Measurements from ENCODE around the gene TRAF3IP1.

Gene TRAF3IP1

GRCh38 chr2:238423561-238424312 is 103.4 kb downstream of the TRAF3IP1 start:
- TF ChIP-seq CTCF (IDR thresholded peaks at IDR 0.05; ENCODE audit: insufficient read depth, low read length, missing control alignments) = no peak
- ChIA-PET POLR2A (interaction anchor here (1.2 kb wide), 1 partner anchor 11 kb away, joined by 4 read pairs; no protein-coding TSS in a partner anchor), CTCF (interaction anchor here (0.9 to 1.6 kb wide), 3 partner anchors 10 to 361 kb away, joined by 3 to 6 read pairs (median 5); no protein-coding TSS in a partner anchor)
- H3K4me3 ChIP-seq (ENCODE audit: low read depth, low read length) = no peak overlapping the region
- DNase-seq (ENCODE audit: low read depth, low spot score) = no peak

GRCh38 chr2:238424313-238424700 is 104.0 kb downstream of the TRAF3IP1 start:
- TF ChIP-seq CTCF (IDR thresholded peaks at IDR 0.05; ENCODE audit: insufficient read depth, low read length, missing control alignments) = no peak
- DNase-seq (ENCODE audit: low read depth, low spot score) = no peak
- no peak overlapping the region for H3K4me3 ChIP-seq (ENCODE audit: low read depth, low read length)
- ChIA-PET POLR2A (interaction anchor here (1.2 kb wide), 1 partner anchor 10 kb away, joined by 4 read pairs; no protein-coding TSS in a partner anchor), CTCF (interaction anchor here (0.9 to 1.6 kb wide), 3 partner anchors 11 to 361 kb away, joined by 3 to 6 read pairs (median 5); no protein-coding TSS in a partner anchor)

GRCh38 chr2:238425505-238425978 is 105.2 kb downstream of the TRAF3IP1 start:
- H3K4me3 ChIP-seq (ENCODE audit: low read depth, low read length) = peak overlapping the region; percentile 92
- CTCF ChIA-PET = no interaction called here
- POLR2A ChIA-PET = no interaction called here
- no peak for TF ChIP-seq CTCF (IDR thresholded peaks at IDR 0.05; ENCODE audit: insufficient read depth, low read length, missing control alignments)
- DNase-seq (ENCODE audit: low read depth, low spot score) = no peak

GRCh38 chr2:238425979-238426567 is 105.8 kb downstream of the TRAF3IP1 start:
- POLR2A ChIA-PET = no interaction called here
- no peak for TF ChIP-seq CTCF (IDR thresholded peaks at IDR 0.05; ENCODE audit: insufficient read depth, low read length, missing control alignments)
- CTCF ChIA-PET = no interaction called here

GRCh38 chr2:238426568-238427434 is 106.5 kb downstream of the TRAF3IP1 start, which contains the start of gene ASB1:
TSS of gene ASB1 (plus strand) at chr2:238426927. CDS start at chr2:238427071, 144 bp downstream.
- no peak for DNase-seq (ENCODE audit: low read depth, low spot score)
- ChIA-PET POLR2A (no interaction called here), CTCF (interaction anchor here (1.1 kb wide), 1 partner anchor 57 kb away, joined by 3 read pairs; no protein-coding TSS in a partner anchor)
- no peak for TF ChIP-seq CTCF (IDR thresholded peaks at IDR 0.05; ENCODE audit: insufficient read depth, low read length, missing control alignments)
- H3K4me3 ChIP-seq (ENCODE audit: low read depth, low read length) = peak within 1 kb of the TSS; percentile 92

More at GRCh38 chr2:238425979-238426567, 105.8 kb downstream of the TRAF3IP1 start:
- DNase-seq (ENCODE audit: low read depth, low spot score) = no peak
- peak overlapping the region; percentile 92 for H3K4me3 ChIP-seq (ENCODE audit: low read depth, low read length)
